Sigmoid colon (tissue), 4 donors: Measurements from ENCODE around the gene PLCL1.

Source experiments
- POLR2A ChIP-seq, 2 donors: fragments of 450-650 bp; IDR thresholded peaks; one replicate each; pipeline ENCODE4 v1.6.1; 2016; ENCODE audit warnings: antibody characterized with exemption in 2 of 2, mild to moderate bottlenecking in 2 of 2, moderate library complexity in 2 of 2
- POLR2AphosphoS5 ChIP-seq, 4 donors: sonication (generic); formaldehyde crosslinking; IDR thresholded peaks; one replicate each; pipeline ENCODE4 v1.6.1; 2017; ENCODE audit warnings: antibody characterized with exemption in 4 of 4
- TF ChIP-seq, protein P1 (sequence below), 4 experiments: fragments of 450-650 bp in 3 of 4; fragments of 200-600 bp in 1 of 4; IDR thresholded peaks; one replicate each; pipeline ENCODE4 v1.5.1; 2016 to 2019; ENCODE audit warnings: antibody characterized with exemption in 4 of 4, mild to moderate bottlenecking in 3 of 4, moderate library complexity in 2 of 4

DNA sequence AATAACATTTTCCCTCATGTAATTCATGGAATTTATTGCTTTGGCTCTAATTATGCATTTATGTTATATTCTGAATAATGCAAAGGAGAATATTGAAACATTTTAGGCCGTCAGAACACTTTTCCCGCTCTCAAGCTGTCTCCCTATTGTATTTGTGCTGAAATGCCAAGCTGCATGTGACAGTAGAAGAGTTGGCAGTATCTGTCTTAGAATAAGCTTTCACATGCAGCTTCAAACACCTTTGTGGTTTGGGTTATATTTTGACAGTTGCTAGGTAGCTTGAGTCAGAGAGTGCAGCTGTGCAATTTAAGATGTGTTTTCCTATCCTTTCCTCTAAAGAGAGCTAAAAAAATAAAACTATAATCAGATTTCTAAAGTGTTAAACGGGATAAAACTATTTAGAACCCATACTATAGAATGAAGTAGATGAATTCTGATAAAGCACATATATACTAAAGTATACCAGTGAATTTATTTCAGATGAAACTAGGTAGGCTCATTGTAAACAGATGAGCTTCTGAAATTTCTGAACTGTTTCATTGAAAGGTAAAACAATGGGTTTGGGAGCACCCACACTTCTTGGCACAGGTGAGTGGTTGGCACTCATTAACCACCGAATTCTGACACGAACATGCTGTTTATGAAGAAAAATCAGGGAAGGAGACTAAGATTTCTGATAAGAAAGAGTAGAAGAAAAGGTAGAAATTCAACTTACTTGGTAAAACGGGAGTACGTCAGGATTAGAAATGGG, 43.4 kb downstream of the PLCL1 start:
- TF ChIP-seq, protein P1, sequence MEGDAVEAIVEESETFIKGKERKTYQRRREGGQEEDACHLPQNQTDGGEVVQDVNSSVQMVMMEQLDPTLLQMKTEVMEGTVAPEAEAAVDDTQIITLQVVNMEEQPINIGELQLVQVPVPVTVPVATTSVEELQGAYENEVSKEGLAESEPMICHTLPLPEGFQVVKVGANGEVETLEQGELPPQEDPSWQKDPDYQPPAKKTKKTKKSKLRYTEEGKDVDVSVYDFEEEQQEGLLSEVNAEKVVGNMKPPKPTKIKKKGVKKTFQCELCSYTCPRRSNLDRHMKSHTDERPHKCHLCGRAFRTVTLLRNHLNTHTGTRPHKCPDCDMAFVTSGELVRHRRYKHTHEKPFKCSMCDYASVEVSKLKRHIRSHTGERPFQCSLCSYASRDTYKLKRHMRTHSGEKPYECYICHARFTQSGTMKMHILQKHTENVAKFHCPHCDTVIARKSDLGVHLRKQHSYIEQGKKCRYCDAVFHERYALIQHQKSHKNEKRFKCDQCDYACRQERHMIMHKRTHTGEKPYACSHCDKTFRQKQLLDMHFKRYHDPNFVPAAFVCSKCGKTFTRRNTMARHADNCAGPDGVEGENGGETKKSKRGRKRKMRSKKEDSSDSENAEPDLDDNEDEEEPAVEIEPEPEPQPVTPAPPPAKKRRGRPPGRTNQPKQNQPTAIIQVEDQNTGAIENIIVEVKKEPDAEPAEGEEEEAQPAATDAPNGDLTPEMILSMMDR (IDR thresholded peaks at IDR 0.05), result no peak
- no peak for TF ChIP-seq POLR2A (IDR thresholded peaks at IDR 0.05)
- TF ChIP-seq POLR2AphosphoS5 (IDR thresholded peaks at IDR 0.05), result no peak
